Measurements from ENCODE around the gene TTC27.

- TF ChIP-seq, protein P1, sequence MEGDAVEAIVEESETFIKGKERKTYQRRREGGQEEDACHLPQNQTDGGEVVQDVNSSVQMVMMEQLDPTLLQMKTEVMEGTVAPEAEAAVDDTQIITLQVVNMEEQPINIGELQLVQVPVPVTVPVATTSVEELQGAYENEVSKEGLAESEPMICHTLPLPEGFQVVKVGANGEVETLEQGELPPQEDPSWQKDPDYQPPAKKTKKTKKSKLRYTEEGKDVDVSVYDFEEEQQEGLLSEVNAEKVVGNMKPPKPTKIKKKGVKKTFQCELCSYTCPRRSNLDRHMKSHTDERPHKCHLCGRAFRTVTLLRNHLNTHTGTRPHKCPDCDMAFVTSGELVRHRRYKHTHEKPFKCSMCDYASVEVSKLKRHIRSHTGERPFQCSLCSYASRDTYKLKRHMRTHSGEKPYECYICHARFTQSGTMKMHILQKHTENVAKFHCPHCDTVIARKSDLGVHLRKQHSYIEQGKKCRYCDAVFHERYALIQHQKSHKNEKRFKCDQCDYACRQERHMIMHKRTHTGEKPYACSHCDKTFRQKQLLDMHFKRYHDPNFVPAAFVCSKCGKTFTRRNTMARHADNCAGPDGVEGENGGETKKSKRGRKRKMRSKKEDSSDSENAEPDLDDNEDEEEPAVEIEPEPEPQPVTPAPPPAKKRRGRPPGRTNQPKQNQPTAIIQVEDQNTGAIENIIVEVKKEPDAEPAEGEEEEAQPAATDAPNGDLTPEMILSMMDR (IDR thresholded peaks at IDR 0.05) = no peak
- TF ChIP-seq POLR2A (IDR thresholded peaks at IDR 0.05) = no peak
- TF ChIP-seq POLR2AphosphoS5 (IDR thresholded peaks at IDR 0.05; ENCODE audit: insufficient read depth in 1 of 2, low read depth in 1 of 2) = no peak
Measured at GRCh38 chr2:32833709-32834108, 205.9 kb downstream of the TTC27 start.
